Head of caudate nucleus (tissue), 42 donors: ENCODE results near the gene UNC50.

ENCODE experiments used
- DNase-seq, 42 donors: peaks; one replicate each; pipeline versions ENCODE4 v3.0.0 to v3.0.0-alpha.2; 2020 to 2021; ENCODE audit warnings: mixed read lengths in 7 of 42
- intact Hi-C: fragments of 100-400 bp; cut with DNase I; formaldehyde crosslinking; loops from one replicate; pipeline ENCODE4 v1.15.0; 2022

The UNC50 gene, protein sequence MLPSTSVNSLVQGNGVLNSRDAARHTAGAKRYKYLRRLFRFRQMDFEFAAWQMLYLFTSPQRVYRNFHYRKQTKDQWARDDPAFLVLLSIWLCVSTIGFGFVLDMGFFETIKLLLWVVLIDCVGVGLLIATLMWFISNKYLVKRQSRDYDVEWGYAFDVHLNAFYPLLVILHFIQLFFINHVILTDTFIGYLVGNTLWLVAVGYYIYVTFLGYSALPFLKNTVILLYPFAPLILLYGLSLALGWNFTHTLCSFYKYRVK

DNA sequence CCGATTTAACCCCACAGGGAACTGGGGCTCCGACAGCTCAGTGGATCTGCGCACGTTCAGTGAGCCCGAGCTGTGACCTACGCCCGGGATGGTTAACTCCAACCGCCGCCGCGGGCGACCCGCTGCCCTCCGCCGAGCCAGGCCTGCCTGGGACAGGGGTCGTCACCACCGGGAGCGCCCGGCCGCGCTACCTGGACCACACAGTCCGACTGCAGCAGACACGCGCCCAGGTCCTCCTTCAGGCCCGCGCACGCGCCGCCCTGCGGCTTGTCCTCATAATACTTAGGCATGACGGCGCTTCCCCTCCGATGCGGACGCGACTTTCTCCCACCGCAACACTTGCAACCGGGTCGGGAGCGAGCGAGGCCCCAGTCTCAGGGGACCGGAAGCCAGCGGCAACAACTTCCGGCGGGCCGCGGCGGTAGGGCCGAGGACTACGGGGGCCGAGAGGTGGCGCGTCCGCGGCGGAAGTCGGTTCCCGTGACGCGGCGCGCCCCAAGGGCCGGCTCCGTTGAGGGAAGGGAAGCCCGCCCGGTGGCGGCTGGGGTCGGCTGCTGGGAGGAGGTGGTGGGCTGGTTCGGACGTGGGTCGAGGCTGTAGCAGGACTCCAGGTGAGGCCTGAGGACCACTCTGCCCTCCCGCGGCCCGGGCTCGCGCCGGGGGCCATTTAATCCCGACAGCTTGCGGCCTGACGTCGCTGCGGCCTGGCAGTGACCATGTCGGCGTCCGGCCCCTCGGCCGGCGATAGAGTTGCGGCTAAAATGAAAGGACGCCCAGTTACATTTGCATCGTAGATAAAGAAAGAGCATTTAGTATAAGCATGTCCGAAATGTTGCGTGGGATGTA is at the start of gene UNC50, which contains the start of gene COA5:
Gene UNC50, plus strand, starts transcription at position 474 of the 846 bp plus-strand sequence. CDS start 1,171 bp downstream, outside the sequence.
Gene COA5, minus strand, starts transcription at position 397 of the 846 bp plus-strand sequence. Its CDS starts 107 bp downstream, at position 290.
- intact Hi-C loops = no loop called here
- peak; percentile 46 to 96 (median 90) for DNase-seq

DNA sequence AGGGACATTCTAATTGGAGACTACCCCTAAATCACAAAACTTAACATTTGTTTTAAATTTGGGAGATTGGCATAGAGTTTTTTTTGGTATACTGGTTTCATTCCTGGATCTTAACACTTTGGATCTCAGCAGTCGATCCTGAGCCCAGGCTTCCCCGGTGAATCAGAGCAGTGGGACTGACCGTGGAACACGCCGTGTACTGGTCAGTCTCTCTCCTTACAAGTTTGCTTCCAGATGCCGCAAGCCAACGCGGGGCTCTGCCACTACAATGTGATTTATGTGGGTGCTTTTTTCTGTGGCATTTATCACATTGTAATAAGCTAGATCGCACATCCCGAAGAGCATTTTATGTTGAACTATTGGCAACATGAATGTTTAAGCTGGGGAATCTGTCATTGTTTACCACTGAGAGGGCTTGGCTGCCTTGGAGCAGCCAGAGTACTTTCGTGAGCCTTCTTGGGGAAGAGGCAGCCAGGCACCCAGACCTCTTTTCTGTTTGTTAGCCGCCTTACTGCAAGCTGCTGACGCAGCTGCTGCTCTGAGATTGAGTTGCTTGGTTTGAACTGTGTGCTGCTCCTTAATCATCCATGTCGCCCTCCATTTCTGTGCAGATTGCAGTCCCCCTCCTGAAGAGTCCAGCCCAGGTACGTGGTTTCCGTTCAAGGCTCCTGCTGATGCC is 49.4 kb upstream of the UNC50 start:
- intact Hi-C loops = no loop called here
- no peak for DNase-seq

DNA sequence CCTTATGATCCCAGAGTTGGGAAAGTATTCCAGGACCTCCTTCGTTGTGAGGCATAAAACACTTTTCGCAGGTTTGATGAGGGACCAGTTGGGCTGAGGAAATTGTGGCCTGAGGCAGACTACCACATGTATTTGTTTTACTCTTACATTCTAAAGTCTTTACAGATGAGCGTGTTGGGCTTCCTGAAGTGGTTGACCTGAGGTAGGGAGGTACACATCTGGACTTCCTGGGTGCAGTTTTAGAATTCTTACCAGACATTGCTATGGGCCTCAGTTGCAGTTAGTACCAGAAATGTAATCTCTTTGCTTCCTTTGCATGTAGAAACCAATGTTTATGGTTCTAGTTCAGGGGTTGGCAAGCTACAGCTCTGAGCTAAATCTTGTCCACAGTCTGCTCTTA is 48.8 kb upstream of the UNC50 start:
- DNase-seq = no peak
- intact Hi-C loops = no loop called here

DNA sequence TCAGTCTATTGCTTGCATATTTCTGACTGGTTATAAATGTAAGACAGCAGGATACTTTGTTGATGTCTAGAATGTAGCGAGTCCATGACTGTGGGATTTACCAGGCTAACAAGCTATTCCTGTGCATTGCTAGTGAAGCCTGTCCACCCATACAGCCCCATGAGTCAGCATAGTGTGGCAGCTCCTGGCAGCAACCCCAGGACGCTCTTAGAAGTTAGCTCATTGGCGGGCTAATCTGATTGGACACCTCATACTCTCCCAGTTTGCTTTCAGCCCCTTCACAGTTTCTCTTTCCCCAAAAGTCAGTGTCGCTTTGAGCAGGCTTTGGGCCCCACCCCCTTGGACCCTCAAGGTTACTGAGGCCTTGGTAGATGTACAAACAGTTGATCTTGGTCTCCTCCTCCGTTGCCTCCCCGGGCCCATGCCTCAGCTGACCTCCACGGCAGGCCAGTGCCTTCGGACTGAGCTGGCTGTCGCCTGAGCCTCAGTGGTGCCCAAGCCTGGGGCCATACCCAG is 48.1 kb upstream of the UNC50 start:
- intact Hi-C loops = no loop called here
- no peak for DNase-seq

DNA sequence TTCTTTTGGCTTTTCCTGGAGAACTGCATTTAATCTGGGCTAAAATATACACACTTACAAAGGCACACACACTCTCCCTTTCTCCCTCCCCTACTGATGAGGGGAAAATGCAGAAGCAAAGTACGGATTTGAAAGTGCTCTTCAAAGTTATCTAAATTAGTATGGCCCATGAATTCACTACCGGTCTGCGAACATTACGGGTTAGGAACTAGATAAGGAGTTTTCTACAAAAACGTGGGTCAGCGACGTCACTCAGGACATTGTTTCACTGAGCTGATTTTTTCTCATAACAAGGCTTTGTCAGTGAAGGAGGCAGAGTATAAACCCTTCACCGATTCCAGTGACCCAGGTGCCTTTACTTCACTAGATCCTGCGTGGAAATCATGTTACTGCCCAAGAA is 47.4 kb upstream of the UNC50 start:
- no peak for DNase-seq
- intact Hi-C loops = no loop called here

DNA sequence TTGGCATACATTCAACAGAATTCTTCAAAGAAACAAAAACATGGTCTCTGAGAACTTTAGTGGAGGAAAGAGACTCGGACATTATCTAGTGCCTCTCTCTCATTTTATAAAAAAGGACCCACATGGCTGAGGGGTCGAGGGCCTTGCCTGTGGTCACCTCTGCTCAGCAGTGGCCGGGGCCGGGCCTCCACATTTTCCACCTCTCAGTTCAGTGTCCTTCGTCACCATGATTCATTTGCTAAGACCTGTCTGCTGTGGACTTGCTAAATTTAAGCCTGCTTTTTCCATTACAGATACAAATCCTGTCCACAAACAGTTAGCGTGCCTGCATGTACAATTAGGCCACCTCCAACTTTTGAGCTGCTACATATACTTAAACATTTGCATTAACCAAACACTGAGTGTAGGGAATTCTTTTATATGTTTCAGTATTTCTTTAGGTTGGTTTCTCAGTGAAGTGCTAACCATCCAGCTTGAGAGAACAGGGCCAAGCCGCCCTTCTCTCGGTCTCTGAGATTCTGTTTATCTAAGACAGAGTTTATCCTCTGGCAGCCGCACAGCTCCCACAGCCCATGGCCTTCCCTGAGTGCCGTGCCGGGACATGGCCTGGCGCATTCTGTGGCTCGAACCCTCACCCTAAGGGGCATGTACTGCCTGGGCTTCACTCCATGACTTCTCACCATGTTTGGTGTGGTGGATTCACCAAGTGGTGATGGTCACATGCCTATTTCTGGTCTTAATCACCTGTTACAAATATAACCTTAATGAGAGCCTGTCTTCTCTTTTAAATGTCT is 46.3 kb upstream of the UNC50 start:
- intact Hi-C loops = no loop called here
- no peak for DNase-seq

DNA sequence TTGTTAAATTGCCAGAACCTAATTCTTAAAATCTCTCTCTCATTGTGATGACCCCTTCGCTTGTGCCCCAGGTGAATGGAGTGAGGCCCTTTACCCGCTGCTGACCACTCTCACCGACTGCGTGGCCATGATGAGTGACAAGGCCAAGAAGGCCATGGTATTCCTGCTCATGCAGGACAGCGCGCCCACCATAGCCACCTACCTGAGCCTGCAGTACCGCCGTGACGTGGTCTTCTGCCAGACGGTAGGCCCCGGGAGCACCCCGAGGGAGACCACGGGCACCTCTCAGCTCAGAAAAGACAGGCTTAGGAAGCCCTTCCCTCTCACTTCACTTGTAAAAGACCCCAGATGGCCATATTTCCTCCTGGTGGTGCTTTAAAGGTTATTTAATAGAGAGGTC is 45.0 kb upstream of the UNC50 start:
- intact Hi-C loops = no loop called here
- no peak for DNase-seq

DNA sequence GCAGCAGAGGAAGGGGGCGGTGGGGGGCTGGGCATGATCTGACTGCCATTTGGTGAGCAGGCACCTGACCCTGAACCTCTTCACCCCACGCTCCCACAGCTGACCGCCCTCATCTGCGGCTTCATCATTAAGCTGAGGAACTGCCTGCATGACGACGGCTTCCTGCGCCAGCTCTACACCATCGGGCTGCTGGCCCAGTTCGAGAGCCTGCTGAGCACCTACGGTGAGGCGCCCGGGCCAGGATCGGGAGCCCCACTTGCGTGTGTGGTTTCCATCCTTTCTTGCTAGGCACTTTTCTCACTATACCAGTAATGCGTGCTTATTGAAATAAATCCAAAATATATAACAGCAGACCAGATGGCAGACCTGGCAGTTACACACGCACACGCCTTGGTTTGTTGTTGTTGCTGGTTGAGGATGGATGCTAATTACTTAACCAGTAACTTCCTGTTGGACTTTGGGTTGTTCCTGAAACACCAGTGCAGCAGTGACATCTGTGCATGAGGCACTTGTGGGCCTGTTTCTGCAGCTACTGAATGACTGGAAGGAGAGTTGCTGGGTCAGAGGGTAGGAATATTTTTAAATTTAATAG is 43.8 kb upstream of the UNC50 start:
- DNase-seq = no peak
- intact Hi-C loops = no loop called here

DNA sequence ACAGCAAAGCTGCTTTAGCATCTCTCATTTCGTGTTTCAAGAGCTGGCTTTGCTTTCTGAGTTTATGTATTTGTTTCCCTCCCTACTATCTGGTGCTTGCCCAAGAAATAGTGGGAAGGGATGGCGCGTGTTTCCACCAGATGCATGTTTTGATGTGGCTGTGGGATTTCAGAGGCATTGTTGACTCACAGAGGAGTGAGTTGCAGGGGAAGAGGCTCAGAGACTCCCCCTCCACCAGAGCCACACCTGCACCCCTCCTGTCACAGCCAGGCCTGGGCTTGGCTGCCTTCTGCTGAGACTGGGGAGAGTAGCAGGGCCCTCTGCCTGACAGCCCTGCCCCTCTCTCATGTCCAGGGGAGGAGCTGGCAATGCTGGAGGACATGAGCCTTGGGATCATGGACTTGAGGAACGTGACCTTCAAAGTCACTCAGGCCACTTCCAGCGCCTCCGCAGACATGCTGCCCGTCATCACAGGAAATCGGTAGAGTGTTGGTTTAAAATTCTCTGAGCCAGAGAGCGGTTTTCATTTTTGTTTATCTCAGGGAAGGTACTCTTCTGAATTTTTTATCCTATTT is 43.0 kb upstream of the UNC50 start:
- intact Hi-C loops = no loop called here
- no peak for DNase-seq

DNA sequence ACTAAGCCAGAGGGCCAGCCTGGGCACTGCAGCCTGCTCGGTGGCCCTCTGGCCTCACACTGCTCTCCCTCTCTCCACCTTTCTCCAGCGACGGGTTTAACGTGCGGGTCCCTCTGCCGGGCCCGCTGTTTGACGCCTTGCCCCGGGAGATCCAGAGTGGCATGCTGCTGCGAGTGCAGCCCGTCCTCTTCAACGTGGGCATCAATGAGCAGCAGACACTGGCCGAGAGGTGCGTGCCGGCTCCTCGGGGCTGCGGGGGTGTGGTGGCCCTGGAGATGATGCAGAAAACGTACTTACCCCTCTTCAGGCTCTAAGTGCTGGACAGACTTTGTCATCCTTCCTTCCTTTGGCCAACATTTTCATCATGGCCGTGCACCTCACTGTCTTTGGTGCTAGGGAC is 42.4 kb upstream of the UNC50 start:
- intact Hi-C loops = no loop called here
- DNase-seq = no peak

DNA sequence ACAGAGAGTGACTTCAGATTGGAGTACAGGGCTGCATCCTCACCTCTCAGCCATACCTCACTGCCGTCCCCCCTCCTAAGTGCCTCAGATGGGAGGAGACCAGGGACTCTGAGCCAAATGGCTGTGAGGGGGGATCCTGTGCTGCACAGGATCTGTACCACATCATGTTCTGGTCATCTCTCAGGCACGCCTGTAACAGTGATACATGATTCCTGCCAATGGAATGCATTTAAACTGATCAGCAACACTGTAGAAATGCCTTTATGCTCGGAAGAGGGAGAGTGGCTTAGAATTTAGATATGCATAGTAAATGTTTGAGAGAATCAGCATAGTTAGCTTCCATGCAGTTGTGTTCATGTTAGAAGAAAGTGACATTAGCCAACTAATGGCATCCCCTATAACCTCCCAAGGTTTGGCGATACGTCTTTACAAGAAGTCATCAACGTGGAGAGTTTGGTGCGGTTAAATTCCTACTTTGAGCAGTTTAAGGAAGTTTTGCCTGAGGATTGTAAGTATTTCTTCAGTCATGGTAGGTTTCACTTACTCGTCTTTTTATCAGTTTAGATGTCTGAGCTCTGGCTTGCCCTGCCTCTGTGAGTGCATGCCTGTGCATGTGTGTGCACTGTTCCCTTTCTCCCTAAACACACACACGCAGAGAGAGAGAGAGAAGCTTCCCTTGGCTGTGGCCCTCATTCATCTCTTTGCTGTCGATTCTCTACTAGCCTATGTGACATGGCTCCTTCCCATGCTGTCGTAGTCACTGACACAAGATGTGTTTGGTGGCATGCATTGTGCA is 40.0 kb upstream of the UNC50 start:
- no peak for DNase-seq
- intact Hi-C loops = no loop called here

DNA sequence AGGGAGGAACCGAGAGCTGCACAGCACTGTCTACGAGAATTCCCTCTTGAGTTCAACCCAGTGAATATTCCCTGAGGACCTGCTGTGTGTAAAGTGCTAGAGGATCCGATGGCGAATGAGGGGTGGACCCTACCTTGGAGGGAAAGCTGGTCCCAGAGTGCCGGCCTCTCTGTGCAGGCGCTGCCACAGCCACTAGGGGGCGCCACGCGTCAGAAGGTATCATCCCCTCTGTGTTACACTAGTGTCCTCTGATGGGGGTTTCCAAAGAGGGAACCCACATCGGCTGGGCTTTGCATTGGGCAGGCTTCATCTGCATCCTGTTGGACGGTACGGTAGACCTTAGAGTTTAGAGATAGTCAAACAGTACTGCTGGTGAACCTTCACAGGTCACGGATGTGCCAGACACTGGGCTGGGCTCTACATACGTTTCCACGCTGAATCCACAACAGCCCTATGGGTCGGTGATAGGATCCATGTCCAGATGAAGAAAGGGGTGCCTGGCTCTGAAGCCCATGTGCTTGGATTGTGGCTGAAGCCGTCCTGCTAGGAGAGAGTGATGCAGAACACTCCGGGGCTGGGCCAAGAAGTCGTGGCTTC is 39.1 kb upstream of the UNC50 start:
- DNase-seq = peak in 33 of 42 donors; percentile 20 to 77 (median 58)
- intact Hi-C loops = no loop called here

DNA sequence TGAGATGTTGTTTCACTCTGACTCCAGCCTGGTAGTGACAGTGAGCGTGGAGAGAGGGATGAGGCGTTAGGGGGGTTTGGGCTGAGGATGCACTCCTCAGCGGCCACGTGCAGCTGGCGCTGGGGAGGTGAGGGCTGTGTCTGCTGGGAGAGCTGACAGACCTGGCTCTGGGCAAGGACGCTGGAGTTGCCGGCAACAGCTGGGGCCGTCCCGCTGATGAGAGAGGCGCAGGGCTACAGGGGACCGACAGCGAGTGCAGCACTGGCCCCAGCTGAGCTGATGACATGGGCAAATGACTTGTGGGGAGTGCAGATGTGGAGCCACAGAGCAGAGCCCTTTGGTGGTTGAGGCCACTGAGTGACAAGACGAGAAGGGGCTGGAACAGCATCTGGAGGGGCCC is 38.5 kb upstream of the UNC50 start:
- no peak for DNase-seq
- intact Hi-C loops = no loop called here

DNA sequence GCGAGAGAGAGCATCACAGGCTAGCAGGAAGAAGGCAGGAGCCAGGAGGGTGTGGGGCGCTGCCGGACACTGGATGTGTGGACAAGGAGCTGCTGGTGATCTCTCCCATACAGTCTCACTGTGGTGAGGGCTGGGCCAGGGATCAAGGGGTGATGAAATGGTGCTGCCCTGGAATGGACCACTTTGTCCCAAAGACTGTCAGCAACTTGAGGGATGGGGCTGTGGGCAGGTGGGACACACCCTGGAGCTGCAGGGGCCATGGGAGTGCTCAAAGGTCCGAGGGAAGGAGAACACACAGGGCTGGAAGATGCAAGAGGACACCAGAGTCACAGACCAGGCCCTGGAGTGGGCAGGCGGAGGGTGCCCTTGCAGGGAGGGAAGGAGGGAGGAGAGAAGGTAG is 38.0 kb upstream of the UNC50 start:
- intact Hi-C loops = no loop called here
- no peak for DNase-seq

DNA sequence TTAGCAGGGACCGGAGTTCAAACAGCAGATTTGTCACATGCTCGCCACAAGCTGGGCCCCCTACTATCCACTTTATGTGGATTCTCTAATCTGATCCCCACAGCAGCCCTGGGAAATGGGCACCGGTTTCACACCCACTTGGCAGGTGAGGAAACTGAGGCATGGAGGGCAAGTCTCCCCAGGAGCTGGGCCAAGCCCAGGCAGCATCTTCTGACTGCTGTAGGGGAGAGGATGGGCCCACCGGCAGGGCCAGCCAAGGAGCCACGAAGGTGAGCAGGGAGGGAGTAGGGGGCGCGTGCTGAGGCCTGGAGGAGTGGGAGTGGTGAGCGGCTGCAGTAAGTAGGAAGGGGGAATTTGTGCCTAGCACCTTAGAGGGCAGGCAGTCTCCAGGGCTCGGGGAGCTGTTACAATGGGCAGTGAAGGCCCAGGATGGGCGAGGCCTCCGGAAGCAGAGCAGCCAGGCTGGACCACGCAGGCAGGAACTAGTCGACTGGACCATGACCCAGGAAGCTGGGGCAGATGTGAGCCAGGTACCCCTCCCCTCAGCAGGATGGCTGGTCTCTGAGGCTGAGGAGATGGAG is 37.2 kb upstream of the UNC50 start:
- DNase-seq = peak in 1 of 42 donors; percentile 29
- intact Hi-C loops = no loop called here

DNA sequence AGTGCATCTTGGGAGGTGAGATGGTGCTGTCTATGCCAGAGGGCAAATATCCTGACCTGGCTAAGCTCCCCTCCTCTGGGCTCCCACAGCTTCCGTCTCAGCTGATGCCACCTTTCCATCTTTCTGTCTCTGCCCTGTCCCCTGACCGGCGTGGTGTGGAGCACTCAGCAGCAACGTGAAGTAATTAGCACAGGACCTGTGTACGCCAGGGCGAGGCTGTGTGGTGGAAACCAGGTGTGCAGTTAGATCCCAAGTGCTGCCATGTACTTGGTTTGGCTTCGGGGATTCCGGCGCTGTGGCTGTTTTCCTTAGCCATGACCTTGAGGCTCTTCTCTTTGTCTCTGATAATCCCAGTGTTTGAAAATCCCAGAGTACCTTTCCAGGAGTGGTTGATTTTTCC is 36.6 kb upstream of the UNC50 start:
- intact Hi-C loops = no loop called here
- peak in 2 of 42 donors; percentile 11 to 23 for DNase-seq

DNA sequence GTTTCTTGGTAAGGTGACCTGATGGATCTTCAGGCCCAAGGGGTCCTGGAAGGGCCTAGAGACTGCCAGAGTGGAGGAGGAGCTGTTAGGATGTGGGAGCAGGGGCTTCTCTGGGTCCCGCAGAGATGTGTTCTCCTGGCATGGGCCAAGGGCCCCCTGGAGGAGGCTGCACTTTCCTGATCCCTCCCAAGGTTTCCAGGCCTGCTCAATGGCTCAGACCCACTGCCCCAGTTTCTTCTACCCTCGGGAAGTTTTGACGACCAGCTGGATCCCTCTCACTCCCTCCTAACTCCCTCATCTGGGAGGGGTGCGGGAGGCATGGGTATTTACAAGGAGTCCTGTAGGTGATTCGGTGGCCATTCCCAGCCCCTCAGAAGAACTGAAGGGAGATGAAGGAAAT is 36.2 kb upstream of the UNC50 start:
- intact Hi-C loops = no loop called here
- DNase-seq = peak in 1 of 42 donors; percentile 28
